Kidney (tissue), 14 donors: ENCODE measurements around the gene FBP2. TPM values are rescaled to one million over a fixed set of nuclear protein-coding genes. Genes with fewer than 3 reads are reported as not detected.
"Not testable (repeated sequence)": the region's sequence is repeated elsewhere in the genome, so short reads cannot be mapped to it uniquely, and the experiment has no call there.

Experiments
- DNase-seq, 5 donors: peaks; one replicate each; pipeline ENCODE4 v3.0.0-alpha.2; 2013 to 2020
- FAIRE-seq: peaks from 2 replicates; lab custom pipeline; 2012; peaks lifted over from hg19 to GRCh38; lab: Jason Lieb, UNC
- H3K27ac ChIP-seq, 2 donors: one replicate each; pipeline ENCODE4 v1.7.0; 2013; ENCODE audit warnings: low read depth in 2 of 2, low read length in 2 of 2, inconsistent platforms in 1 of 2
- H3K27me3 ChIP-seq: one replicate; pipeline ENCODE4 v1.7.1; 2013; ENCODE audit warnings: low read length, inconsistent platforms; ENCODE audit not compliant: control insufficient read depth, insufficient read depth
- H3K36me3 ChIP-seq, 3 donors: one replicate each; pipeline versions ENCODE4 v1.7.0 to v1.7.1; 2013; ENCODE audit warnings: low read length in 3 of 3, control low read depth in 1 of 3, inconsistent platforms in 1 of 3; ENCODE audit not compliant: insufficient read depth in 3 of 3, control insufficient read depth in 2 of 3
- H3K4me1 ChIP-seq, 3 donors: one replicate each; pipeline versions ENCODE4 v1.7.0 to v1.7.1; 2013; ENCODE audit warnings: low read length in 3 of 3, inconsistent platforms in 1 of 3, low read depth in 1 of 3; ENCODE audit not compliant: control insufficient read depth in 2 of 3, insufficient read depth in 2 of 3
- H3K4me3 ChIP-seq, 3 donors: one replicate each; pipeline versions ENCODE4 v1.7.0 to v1.8.1; 2013; ENCODE audit warnings: low read length in 3 of 3, control low read depth in 1 of 3, inconsistent platforms in 1 of 3
- H3K9ac ChIP-seq, 3 donors: one replicate each; pipeline versions ENCODE4 v1.7.0 to v1.7.1; 2013; ENCODE audit warnings: low read length in 3 of 3, control low read depth in 1 of 3, inconsistent platforms in 1 of 3
- H3K9me3 ChIP-seq, 3 donors: one replicate each; pipeline versions ENCODE4 v1.7.0 to v1.7.1; 2013; ENCODE audit warnings: low read length in 3 of 3, control low read depth in 1 of 3, inconsistent platforms in 1 of 3; ENCODE audit not compliant: control insufficient read depth in 2 of 3, insufficient read depth in 1 of 3
- CTCF ChIP-seq: IDR thresholded peaks from 3 replicates; pipeline ENCODE4 v1.5.1; 2012; ENCODE audit warnings: mild to moderate bottlenecking, moderate library complexity, borderline replicate concordance; ENCODE audit not compliant: insufficient read depth; ENCODE audit errors: extremely low read depth
- intact Hi-C: fragments of 100-400 bp; cut with DNase I; formaldehyde crosslinking; loops from one replicate; pipeline ENCODE4 v1.11.1; 2022
- polyA plus RNA-seq: library from polyadenylated mRNA; stranded (reverse); fragments of 350-450 nt; fragmentation: Illumina TruSeq; extraction: RNeasy Lipid Tissue Mini Kit (QIAGEN cat#74804); gene quantifications from one replicate; pipeline ENCODE4 v1.2.3, GENCODE V29; 2014; ENCODE audit warnings: low read depth, low replicate concordance; ENCODE audit not compliant: insufficient read depth
- total RNA-seq: library from RNA; stranded (reverse); fragmentation: NEBNext Ultra II Directional; extraction: Animal tissue kit (Norgen Biotek cat#: 25700); gene quantifications from one replicate; pipeline ENCODE4 v1.2.1, GENCODE V29; 2021
- donor health status: control.
- donor health status: control.
- donor health status: control.
- donor health status: control.
- donor health status: control.
- donor health status: DM: yes; HTN: yes; CAD: no.
- donor health status: Normal renal cell carcinoma (clear cell type).

FBP2 gene
- total and polyA plus RNA-seq, 2 donors from 2014 or later, result not detected

- Histone ChIP-seq H3K36me3 (no peaks in the 10 kb centered on the region), H3K27me3 (no peaks in the 10 kb centered on the region), H3K9ac (no peak overlapping the region), H3K4me3 (no peak overlapping the region), H3K4me1 (no peaks in the 10 kb centered on the region), H3K27ac (no peak overlapping the region), H3K9me3 (no peaks in the 10 kb centered on the region)
- TF ChIP-seq CTCF, result no peak
- intact Hi-C loops, result no loop called here
- DNase-seq, result no peak
- FAIRE-seq, result no peak
These were observed 47.7 kb downstream of the FBP2 start for GRCh38 chr9:94545940-94546339.

GRCh38 chr9:94544335-94544734 is 49.3 kb downstream of the FBP2 start:
- H3K4me3 ChIP-seq, DNase-seq, intact Hi-C loops, H3K27me3 ChIP-seq, H3K36me3 ChIP-seq, H3K27ac ChIP-seq, H3K9me3 ChIP-seq, H3K9ac ChIP-seq, FAIRE-seq, H3K4me1 ChIP-seq: not testable (repeated sequence)

- intact Hi-C loops, result no loop called here
- no peak overlapping the region for H3K27ac ChIP-seq
- TF ChIP-seq CTCF, result no peak
- no peaks in the 10 kb centered on the region for H3K36me3 ChIP-seq
- H3K9me3 ChIP-seq, result no peaks in the 10 kb centered on the region
- DNase-seq, result no peak
- FAIRE-seq, result no peak
- H3K9ac ChIP-seq, result no peak overlapping the region
- no peak overlapping the region for H3K4me3 ChIP-seq
- H3K4me1 ChIP-seq, result no peaks in the 10 kb centered on the region
- H3K27me3 ChIP-seq, result no peaks in the 10 kb centered on the region
These were observed 54.7 kb downstream of the FBP2 start for GRCh38 chr9:94538908-94539307.

GRCh38 chr9:94534901-94535300 is 58.7 kb downstream of the FBP2 start:
- Histone ChIP-seq H3K9ac (no peak overlapping the region), H3K9me3 (no peaks in the 10 kb centered on the region), H3K27ac (no peak overlapping the region), H3K27me3 (no peaks in the 10 kb centered on the region), H3K4me1 (no peaks in the 10 kb centered on the region), H3K4me3 (no peak overlapping the region), H3K36me3 (no peaks in the 10 kb centered on the region)
- TF ChIP-seq CTCF, result no peak
- DNase-seq (no peak), FAIRE-seq (no peak)
- intact Hi-C loops, result no loop called here
